Measurements from ENCODE around the gene ZC3H12D. TPM values are rescaled to one million over a fixed set of nuclear protein-coding genes. Genes with fewer than 3 reads are reported as not detected.
A peak's percentile ranks its signal among the peaks of the same experiment; 100 is the strongest.

The ZC3H12D gene
- total RNA-seq, 1 experiment from 2014 or later: 0.03 TPM

- Histone ChIP-seq H3K9me3 (no peaks in the 10 kb centered on the region), H3K36me3 (no peaks in the 10 kb centered on the region), H3K4me3 (no peak overlapping the region), H3K27me3 (no peaks in the 10 kb centered on the region)
- no peak for DNase-seq
Measured at GRCh38 chr6:149439626-149440025, 45.2 kb downstream of the ZC3H12D start.

DNA sequence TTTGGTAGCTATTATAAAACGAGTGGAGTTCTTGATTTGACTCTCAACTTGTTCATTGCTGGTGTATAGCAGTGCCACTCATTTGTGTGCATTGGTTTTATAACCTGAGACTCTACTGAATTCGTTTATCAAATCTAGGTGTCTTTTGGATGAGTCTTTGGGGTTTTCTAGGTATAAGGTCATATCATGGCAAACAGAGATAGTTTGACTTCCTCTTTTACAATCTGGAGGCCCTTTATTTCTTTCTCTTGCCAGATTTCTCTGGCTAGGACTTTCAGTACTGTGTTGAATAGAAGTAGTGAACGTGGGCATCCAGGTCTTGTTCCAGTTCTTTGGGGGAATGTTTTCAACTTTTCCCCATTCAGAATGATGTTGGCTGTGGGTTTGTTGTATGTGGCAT lies 46.0 kb downstream of the ZC3H12D start:
- DNase-seq: no peak
- H3K9me3 ChIP-seq: no peaks in the 10 kb centered on the region
- no peaks in the 10 kb centered on the region for H3K27me3 ChIP-seq
- no peaks in the 10 kb centered on the region for H3K36me3 ChIP-seq
- no peak overlapping the region for H3K4me3 ChIP-seq

DNA sequence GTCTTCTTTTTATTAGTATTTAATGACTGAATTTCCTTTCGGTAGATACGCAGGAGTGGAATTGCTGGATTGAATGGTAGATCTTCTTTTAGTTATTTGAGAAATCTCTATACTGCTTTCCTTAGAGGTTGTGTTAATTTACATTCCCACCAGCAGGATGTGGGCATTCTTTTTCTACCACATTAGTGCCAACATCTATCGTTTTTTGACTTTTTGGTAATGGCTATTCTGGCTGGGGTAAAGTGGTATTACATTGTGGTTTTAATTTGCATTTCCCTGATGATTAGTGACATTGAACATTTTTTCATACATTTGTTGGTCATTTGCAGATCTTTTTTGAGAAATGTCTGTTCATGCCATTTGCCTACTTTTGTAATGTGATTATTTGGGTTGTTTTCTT lies 47.6 kb downstream of the ZC3H12D start:
- DNase-seq: no peak
- H3K4me3 ChIP-seq: no peak overlapping the region
- no peaks in the 10 kb centered on the region for H3K36me3 ChIP-seq
- H3K27me3 ChIP-seq: no peaks in the 10 kb centered on the region
- H3K9me3 ChIP-seq: no peaks in the 10 kb centered on the region

- no peak for DNase-seq
Measured at GRCh38 chr6:149436647-149437046, 48.2 kb downstream of the ZC3H12D start.

GRCh38 chr6:149435919-149436586 lies 48.8 kb downstream of the ZC3H12D start:
- no peak for DNase-seq
- Histone ChIP-seq H3K4me3 (no peak overlapping the region), H3K36me3 (no peaks in the 10 kb centered on the region), H3K9me3 (no peaks in the 10 kb centered on the region), H3K27me3 (no peaks in the 10 kb centered on the region)

More at GRCh38 chr6:149436647-149437046, 48.2 kb downstream of the ZC3H12D start:
- Histone ChIP-seq H3K4me3 (no peak overlapping the region), H3K9me3 (no peaks in the 10 kb centered on the region), H3K36me3 (no peaks in the 10 kb centered on the region), H3K27me3 (no peaks in the 10 kb centered on the region)

DNA sequence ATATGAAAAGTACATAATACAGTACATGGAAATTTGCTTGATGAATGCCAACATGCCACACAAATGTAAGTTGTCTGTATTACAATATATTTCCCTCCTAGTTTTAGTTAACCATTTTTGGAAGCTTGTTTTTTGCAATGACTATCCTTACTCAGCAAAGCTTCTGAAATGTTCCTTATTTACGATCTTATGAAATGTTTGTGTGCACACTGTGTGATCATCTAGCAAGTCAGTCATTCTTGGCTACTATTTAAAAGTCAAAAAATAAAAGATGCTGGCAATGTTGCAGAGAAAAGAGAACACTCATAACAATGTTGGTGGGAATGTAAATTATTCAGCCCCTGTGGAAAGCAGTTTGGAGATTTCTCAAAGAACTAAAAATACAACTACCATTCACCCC lies 50.9 kb downstream of the ZC3H12D start:
- H3K36me3 ChIP-seq: no peaks in the 10 kb centered on the region
- H3K27me3 ChIP-seq: no peaks in the 10 kb centered on the region
- no peak overlapping the region for H3K4me3 ChIP-seq
- H3K9me3 ChIP-seq: no peaks in the 10 kb centered on the region
- no peak for DNase-seq

DNA sequence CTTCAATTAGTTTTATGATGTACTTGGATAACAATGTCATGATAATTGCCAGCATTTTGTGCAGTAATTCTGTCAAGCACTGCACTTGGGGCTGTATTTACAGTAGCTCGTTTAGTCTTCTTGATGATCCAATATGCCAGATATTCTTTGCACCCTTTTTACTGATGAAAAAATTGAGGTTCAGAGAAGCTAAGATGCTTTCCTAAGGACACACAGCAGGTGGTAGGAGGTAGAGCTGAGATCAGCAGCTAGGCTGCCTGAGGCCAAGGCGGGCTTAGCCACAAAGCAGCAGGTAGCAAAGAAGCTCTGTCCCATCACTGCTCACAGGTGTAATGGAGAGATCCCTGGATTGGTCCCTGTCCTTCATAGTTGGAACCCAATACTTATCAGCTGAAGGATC lies 51.4 kb downstream of the ZC3H12D start:
- H3K36me3 ChIP-seq: no peaks in the 10 kb centered on the region
- DNase-seq: no peak
- H3K27me3 ChIP-seq: no peaks in the 10 kb centered on the region
- H3K9me3 ChIP-seq: no peaks in the 10 kb centered on the region
- H3K4me3 ChIP-seq: no peak overlapping the region

DNA sequence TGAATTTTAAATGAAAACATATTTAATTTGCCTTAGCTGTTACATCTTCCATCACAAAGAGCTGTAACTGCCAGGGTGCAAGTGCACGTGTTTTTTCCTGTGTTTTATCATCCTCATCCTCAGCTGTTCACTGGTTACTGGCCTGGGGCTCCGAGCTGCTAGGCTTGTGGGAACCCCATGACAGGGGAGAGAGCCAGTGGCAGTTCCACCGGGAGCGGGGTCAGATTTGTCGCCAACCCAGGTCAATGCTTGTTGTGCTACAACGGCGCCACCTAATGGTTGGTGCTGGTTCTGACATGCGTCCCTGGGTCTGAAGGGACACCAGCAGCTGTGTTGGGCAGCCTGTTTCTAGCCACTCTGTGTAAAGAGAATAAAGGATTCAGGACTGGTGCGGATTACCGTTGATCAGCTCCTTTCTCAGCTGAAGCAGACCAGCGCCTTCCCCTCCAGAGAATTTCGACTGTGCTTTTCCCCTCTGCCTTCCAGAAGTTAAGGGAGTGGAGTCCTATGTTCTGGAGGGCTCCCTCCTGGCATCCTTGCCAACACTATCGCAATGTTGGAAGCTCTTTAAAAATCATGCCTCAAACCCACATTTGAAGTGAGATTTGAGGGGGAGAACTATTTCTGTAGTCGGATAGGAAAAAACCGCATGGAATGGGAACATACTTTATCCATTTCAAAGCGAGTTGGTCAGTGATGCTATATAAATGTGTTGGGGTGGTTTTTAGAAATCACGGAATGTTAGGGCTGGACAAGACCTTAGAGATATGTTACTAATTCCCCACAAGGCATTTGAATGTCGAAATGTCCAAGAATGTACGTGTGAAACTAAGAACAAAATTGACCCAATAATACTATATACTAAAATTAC lies 52.7 kb downstream of the ZC3H12D start:
- DNase-seq: peak; percentile 75
- no peaks in the 10 kb centered on the region for H3K9me3 ChIP-seq
- no peaks in the 10 kb centered on the region for H3K36me3 ChIP-seq
- no peaks in the 10 kb centered on the region for H3K27me3 ChIP-seq
- no peak overlapping the region for H3K4me3 ChIP-seq

- no peak for DNase-seq
- no peaks in the 10 kb centered on the region for H3K27me3 ChIP-seq
- no peaks in the 10 kb centered on the region for H3K9me3 ChIP-seq
- H3K36me3 ChIP-seq: no peaks in the 10 kb centered on the region
- no peak overlapping the region for H3K4me3 ChIP-seq
Measured at GRCh38 chr6:149429427-149430360, 55.1 kb downstream of the ZC3H12D start.

DNA sequence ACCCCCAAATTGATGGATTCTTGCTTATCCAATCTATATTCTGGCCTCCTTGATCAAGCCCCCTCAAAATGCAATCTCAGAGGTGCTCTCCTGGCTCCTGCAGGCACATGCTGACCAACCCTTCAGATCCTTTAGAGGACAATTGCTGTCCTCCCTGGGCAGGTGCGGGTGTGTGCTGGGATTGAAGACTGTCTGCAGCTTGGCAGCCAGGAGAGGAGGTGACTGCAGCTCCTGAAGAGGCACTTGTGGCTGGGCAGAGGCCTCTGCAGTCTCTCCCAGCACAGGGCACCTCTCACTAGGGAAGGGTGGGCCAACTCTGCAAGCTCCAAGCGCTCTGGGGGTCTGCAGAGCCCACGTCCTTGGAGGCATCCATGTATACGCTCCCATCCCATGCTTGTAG lies 56.2 kb downstream of the ZC3H12D start:
- no peaks in the 10 kb centered on the region for H3K9me3 ChIP-seq
- DNase-seq: no peak
- H3K4me3 ChIP-seq: no peak overlapping the region
- H3K36me3 ChIP-seq: no peaks in the 10 kb centered on the region
- no peaks in the 10 kb centered on the region for H3K27me3 ChIP-seq

DNA sequence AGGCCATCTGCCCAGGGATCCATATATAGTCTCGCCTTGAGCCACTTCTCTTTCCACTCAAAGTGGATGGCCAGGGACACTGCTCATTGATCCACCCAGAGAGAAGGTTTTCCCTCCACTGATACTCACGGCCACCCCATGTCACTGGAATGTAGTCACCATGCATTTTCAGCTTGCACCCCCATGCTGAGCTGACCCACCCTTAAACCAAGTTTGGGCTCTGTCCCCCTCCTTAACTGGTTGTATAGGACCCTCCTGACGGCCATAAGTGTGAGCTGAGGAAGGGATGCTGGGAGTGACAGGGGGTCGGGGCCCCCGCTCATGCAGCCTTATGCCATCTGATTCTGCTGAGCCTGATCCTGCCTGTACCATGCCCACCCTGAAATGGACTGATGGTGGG lies 59.1 kb downstream of the ZC3H12D start:
- H3K9me3 ChIP-seq: no peaks in the 10 kb centered on the region
- H3K36me3 ChIP-seq: no peaks in the 10 kb centered on the region
- DNase-seq: no peak
- H3K4me3 ChIP-seq: no peak overlapping the region
- H3K27me3 ChIP-seq: no peaks in the 10 kb centered on the region

- Histone ChIP-seq H3K36me3 (no peaks in the 10 kb centered on the region), H3K4me3 (no peak overlapping the region), H3K9me3 (no peaks in the 10 kb centered on the region), H3K27me3 (no peaks in the 10 kb centered on the region)
- no peak for DNase-seq
Measured at GRCh38 chr6:149425224-149425623, 59.6 kb downstream of the ZC3H12D start.

- no peak for DNase-seq
- H3K4me3 ChIP-seq: no peak overlapping the region
- H3K9me3 ChIP-seq: no peaks in the 10 kb centered on the region
- H3K27me3 ChIP-seq: no peaks in the 10 kb centered on the region
- no peaks in the 10 kb centered on the region for H3K36me3 ChIP-seq
Measured at GRCh38 chr6:149423964-149424440, 60.8 kb downstream of the ZC3H12D start.

- no peaks in the 10 kb centered on the region for H3K36me3 ChIP-seq
- H3K27me3 ChIP-seq: no peaks in the 10 kb centered on the region
- H3K9me3 ChIP-seq: no peaks in the 10 kb centered on the region
- no peak for DNase-seq
- H3K4me3 ChIP-seq: no peak overlapping the region
Measured at GRCh38 chr6:149422581-149422980, 62.2 kb downstream of the ZC3H12D start.

DNA sequence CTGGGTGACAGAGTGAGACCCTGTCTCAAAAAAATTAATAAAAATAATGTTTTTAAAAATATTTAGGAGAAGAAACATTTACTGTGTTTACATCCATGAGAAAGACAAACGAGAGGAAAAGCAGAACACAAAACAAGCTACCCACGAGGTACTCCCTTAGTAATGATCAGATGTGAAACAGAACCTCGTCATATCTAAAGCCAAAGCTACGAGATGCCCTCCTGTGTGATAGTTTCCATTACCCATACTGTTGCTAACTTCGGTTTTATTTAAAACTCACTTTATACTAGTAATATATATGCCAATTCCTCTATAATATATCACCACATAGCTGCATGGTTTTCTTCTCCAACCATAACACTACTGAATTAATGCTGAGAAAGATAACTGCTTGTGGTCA lies 63.7 kb downstream of the ZC3H12D start:
- Histone ChIP-seq H3K9me3 (no peaks in the 10 kb centered on the region), H3K27me3 (no peaks in the 10 kb centered on the region), H3K4me3 (no peak overlapping the region), H3K36me3 (no peaks in the 10 kb centered on the region)
- no peak for DNase-seq

DNA sequence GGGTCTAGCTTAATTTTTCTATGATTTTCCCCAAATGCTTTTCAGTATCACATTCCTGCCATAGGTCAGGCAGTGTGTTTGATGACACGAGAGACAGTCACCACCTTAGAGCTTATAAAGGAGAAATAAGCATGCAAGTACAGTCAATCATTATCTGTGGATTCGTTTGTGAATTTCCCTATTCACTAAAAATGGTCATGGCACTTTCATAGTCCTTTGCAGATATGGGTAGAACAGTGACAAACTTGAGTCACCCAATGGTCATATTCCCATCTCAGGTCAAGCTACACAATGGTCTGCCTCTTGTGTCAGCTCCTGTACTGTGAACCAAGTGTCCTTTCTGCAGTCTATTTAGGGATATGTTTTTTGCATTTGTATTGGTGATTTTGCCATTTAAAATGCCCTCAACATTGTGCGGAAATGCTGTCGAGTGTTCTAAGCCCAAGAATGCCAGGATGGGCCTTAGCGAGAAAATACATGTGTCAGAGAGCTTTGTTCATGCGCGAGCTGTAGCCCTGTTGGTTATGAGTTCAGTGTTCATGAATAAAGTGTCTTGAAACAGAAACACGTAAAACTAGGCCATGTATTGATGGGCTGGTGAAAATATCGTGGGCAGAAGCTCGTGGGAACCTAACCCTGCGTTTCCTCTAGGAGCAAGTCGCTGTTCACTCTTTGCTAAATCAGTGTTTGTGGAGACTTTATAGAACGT lies 65.0 kb downstream of the ZC3H12D start:
- H3K9me3 ChIP-seq: no peaks in the 10 kb centered on the region
- no peak overlapping the region for H3K4me3 ChIP-seq
- DNase-seq: no peak
- H3K27me3 ChIP-seq: no peaks in the 10 kb centered on the region
- H3K36me3 ChIP-seq: peaks cover 3% of the 10 kb centered on the region
